Right lobe of liver (tissue), 6 donors: ENCODE data around the gene TMPRSS2. TPM values are rescaled to one million over a fixed set of nuclear protein-coding genes. Genes with fewer than 3 reads are reported as not detected.

Experiments used
- ATAC-seq, 4 donors: fragments of 200-7000 bp; cut with Tn5 transposase; one replicate each; pipeline ENCODE4 v1.9.1; 2020; ENCODE audit warnings: mild to moderate bottlenecking in 4 of 4, moderate library complexity in 4 of 4
- DNase-seq, 3 donors: peaks; one replicate each; pipeline ENCODE4 v3.0.0-alpha.2; 2020
- H3K27ac ChIP-seq, 3 donors: fragments of 200-600 bp; one replicate each; pipeline ENCODE4 v1.8.0; 2022
- H3K27me3 ChIP-seq, 2 donors: fragments of 200-600 bp; one replicate each; pipeline ENCODE4 v1.8.0; 2022
- H3K36me3 ChIP-seq, 4 donors: fragments of 200-600 bp; sonication (generic) in 1 of 4; one replicate each; pipeline versions ENCODE4 v1.5.1 to v1.8.0; 2017 to 2022; ENCODE audit warnings: control low read depth in 1 of 4
- H3K4me1 ChIP-seq, 4 donors: fragments of 200-600 bp; sonication (generic) in 1 of 4; one replicate each; pipeline versions ENCODE4 v1.5.1 to v1.8.0; 2017 to 2022; ENCODE audit warnings: control low read depth in 1 of 4
- H3K4me3 ChIP-seq, 3 donors: fragments of 200-600 bp; one replicate each; pipeline ENCODE4 v1.8.0; 2022
- H3K9me3 ChIP-seq, 4 donors: fragments of 200-600 bp; sonication (generic) in 1 of 4; one replicate each; pipeline versions ENCODE4 v1.5.1 to v1.8.0; 2017 to 2022; ENCODE audit warnings: control low read depth in 1 of 4
- POLR2A ChIP-seq: fragments of 450-650 bp; IDR thresholded peaks from one replicate; pipeline ENCODE4 v1.6.1; 2017; ENCODE audit warnings: antibody characterized with exemption, mild to moderate bottlenecking
- WGBS: methylation state at CpG from one replicate; pipeline ENCODE4 v1.1.6; 2018; ENCODE audit warnings: low coverage, low lambda C conversion rate; ENCODE audit not compliant: insufficient coverage; ENCODE audit errors: missing lambda C conversion rate; 5-methylcytosine and 5-hydroxymethylcytosine counted together
- intact Hi-C, 2 donors: fragments of 100-400 bp; cut with DNase I; formaldehyde crosslinking; loops; one replicate each; pipeline versions ENCODE4 v1.11.2 to v1.14.1; 2022
- total RNA-seq, 6 experiments: library from RNA; depleted of rRNA in 2 of 6; stranded (reverse); fragments of >200 nt in 2 of 6; fragmentation: NEBNext Ultra II Directional in 3 of 6; extraction: Animal tissue kit (Norgen Biotek cat#: 25700) in 3 of 6; gene quantifications; one replicate each; pipeline versions ENCODE4 v1.1.0 to v1.2.4, GENCODE V29; 2016 to 2023
- TF ChIP-seq, protein P1 (sequence below), 4 donors: fragments of 200-600 bp in 3 of 4; fragments of 450-650 bp in 1 of 4; IDR thresholded peaks; one replicate each; pipeline versions ENCODE4 v1.5.1 to v1.8.0; 2016 to 2022; ENCODE audit warnings: antibody characterized with exemption in 4 of 4, mild to moderate bottlenecking in 2 of 4
- donor health status: DM: no; HTN: yes; CAD: no.
- donor health status: DM: no; HTN: no; CAD: no.
- donor health status: DM: no; HTN: no; CAD: no.
- donor health status: DM: no; HTN: yes; CAD: no.
- donor health status: DM: no; HTN: yes; CAD: no.

TMPRSS2 gene
- total RNA-seq, 6 experiments from 2014 or later = 19.3 to 53.7 (median 20.8) TPM

DNA sequence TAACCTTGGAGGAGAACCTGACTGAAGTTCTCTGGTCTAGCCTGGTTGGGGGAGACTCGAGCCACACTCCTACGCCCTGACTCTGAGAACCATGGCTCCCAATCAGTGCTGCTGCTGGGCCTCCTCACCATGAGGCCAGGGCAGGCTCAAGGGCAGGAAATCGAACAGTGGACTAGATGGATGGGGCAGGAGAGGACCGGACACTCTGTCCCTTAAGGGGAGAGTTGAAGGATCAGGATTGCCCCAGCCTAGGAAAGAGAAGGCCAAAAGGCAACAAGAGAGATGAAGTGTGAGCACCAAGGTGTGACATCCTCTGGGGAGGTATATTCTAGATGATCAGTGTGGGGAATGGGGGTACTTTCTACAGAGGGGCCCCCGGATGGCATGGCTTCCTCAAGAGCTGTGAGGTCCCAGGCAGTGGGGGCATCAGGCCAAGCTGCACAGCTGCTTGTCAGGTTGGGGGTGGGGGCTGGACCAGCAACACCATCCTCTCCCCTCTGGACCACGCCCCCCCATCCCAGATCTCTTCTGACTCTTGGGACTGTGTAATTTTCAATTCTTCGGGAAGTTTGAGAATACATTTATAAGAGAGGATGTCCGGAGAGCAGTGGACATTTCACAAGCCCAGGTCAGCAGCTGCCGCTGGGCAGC lies 47.9 kb downstream of the TMPRSS2 start:
- peak in 1 of 3 donors; percentile 17 for DNase-seq
- TF ChIP-seq, protein P1, sequence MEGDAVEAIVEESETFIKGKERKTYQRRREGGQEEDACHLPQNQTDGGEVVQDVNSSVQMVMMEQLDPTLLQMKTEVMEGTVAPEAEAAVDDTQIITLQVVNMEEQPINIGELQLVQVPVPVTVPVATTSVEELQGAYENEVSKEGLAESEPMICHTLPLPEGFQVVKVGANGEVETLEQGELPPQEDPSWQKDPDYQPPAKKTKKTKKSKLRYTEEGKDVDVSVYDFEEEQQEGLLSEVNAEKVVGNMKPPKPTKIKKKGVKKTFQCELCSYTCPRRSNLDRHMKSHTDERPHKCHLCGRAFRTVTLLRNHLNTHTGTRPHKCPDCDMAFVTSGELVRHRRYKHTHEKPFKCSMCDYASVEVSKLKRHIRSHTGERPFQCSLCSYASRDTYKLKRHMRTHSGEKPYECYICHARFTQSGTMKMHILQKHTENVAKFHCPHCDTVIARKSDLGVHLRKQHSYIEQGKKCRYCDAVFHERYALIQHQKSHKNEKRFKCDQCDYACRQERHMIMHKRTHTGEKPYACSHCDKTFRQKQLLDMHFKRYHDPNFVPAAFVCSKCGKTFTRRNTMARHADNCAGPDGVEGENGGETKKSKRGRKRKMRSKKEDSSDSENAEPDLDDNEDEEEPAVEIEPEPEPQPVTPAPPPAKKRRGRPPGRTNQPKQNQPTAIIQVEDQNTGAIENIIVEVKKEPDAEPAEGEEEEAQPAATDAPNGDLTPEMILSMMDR (IDR thresholded peaks at IDR 0.05) = no peak
- no peak for TF ChIP-seq POLR2A
- H3K9me3 ChIP-seq = no peaks in the 10 kb centered on the region
- no peaks in the 10 kb centered on the region for H3K4me1 ChIP-seq
- ATAC-seq = peak in 1 of 4 donors; percentile 14
- H3K36me3 ChIP-seq = peaks cover 0 to 9% (median 5%) of the 10 kb centered on the region in 4 donors
- no peak overlapping the region for H3K27ac ChIP-seq
- no peaks in the 10 kb centered on the region for H3K27me3 ChIP-seq
- H3K4me3 ChIP-seq = no peak overlapping the region
- intact Hi-C loops = loop anchor here (10.0 kb wide), 2 partner anchors 165 to 175 kb away; no protein-coding TSS in a partner anchor
- WGBS = 72% methylated on average over 6 of the region's 9 CpGs

DNA sequence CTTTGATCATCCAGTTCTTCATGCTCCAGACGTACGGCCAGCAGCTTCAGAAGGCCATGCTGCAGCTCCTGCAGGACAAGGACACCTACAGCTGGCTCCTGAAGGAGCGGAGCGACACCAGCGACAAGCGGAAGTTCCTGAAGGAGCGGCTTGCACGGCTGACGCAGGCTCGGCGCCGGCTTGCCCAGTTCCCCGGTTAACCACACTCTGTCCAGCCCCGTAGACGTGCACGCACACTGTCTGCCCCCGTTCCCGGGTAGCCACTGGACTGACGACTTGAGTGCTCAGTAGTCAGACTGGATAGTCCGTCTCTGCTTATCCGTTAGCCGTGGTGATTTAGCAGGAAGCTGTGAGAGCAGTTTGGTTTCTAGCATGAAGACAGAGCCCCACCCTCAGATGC lies 49.4 kb downstream of the TMPRSS2 start:
- ATAC-seq (no peak), DNase-seq (peak in 1 of 3 donors; percentile 31)
- intact Hi-C loops = loop anchor here (10.0 kb wide), 2 partner anchors 164 to 174 kb away; no protein-coding TSS in a partner anchor
- no peaks in the 10 kb centered on the region for H3K27me3 ChIP-seq
- no peak overlapping the region for H3K27ac ChIP-seq
- peaks cover 0 to 12% (median 1%) of the 10 kb centered on the region in 4 donors for H3K36me3 ChIP-seq
- no peak overlapping the region for H3K4me3 ChIP-seq
- H3K4me1 ChIP-seq = no peaks in the 10 kb centered on the region
- no peaks in the 10 kb centered on the region for H3K9me3 ChIP-seq
- WGBS = 89% methylated on average over 6 of the region's 22 CpGs
- no peak for TF ChIP-seq POLR2A
- TF ChIP-seq, protein P1 (IDR thresholded peaks at IDR 0.05) = no peak

DNA sequence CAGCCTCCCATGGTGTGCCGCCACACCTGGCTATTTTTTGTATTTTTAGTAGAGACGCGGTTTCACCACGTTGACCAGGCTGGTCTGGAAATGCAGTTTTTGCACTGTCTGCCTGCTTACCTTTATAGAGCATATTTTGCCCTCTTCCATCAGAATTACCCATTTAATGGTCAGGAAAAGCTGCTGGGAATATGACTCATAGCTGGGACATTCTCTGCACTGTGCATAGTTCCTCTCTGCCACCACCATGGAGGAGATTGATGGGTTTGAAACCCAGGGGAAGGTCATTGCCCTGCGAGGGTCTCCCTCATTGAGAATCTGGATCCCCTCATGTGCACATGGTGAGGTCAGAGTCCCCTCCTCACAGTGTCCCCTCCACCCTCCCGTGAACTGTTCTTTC lies 49.8 kb downstream of the TMPRSS2 start:
- WGBS = 91% methylated on average over 4 of the region's 6 CpGs
- Histone ChIP-seq H3K27ac (no peak overlapping the region), H3K4me3 (no peak overlapping the region), H3K36me3 (peaks cover 0 to 12% (median 1%) of the 10 kb centered on the region in 4 donors), H3K27me3 (no peaks in the 10 kb centered on the region), H3K9me3 (no peaks in the 10 kb centered on the region), H3K4me1 (no peaks in the 10 kb centered on the region)
- TF ChIP-seq, protein P1 (IDR thresholded peaks at IDR 0.05) = no peak
- no peak for TF ChIP-seq POLR2A
- ATAC-seq (no peak), DNase-seq (peak in 1 of 3 donors; percentile 6)
- intact Hi-C loops = loop anchor here (10.0 kb wide), 2 partner anchors 163 to 173 kb away; no protein-coding TSS in a partner anchor

DNA sequence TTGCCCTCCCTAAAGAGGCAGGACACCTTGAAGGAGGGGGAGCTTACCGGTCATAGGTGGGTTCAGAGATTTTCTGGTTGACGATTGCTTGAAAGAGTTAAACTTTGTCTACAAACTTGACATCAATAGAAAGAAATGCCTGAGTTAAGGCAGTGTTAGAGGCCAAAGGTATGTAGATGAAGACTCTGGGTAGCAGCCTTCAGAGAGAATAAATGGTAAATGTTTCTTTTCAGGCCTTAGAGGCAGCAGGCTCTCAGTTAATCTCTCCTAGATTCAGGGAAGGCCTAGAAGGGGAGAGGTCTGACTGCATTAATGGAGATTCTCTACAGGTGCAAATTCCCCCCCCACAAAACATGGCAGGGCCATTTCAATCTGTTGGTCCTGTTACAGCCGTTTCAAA lies 54.2 kb downstream of the TMPRSS2 start:
- H3K9me3 ChIP-seq = no peaks in the 10 kb centered on the region
- DNase-seq (no peak), ATAC-seq (no peak)
- no peak for TF ChIP-seq POLR2A
- TF ChIP-seq, protein P1 (IDR thresholded peaks at IDR 0.05) = no peak
- no peak overlapping the region for H3K4me3 ChIP-seq
- no peak overlapping the region for H3K27ac ChIP-seq
- H3K36me3 ChIP-seq = peaks cover 0 to 19% (median 1%) of the 10 kb centered on the region in 4 donors
- 90% methylated on average over 3 of the region's 3 CpGs for WGBS
- intact Hi-C loops = loop anchor here (10.0 kb wide), 2 partner anchors 159 to 169 kb away; no protein-coding TSS in a partner anchor
- H3K27me3 ChIP-seq = no peaks in the 10 kb centered on the region
- H3K4me1 ChIP-seq = no peaks in the 10 kb centered on the region
